NCI-H2107 treated with DMSO at 0.1 percent for 48 hours (cell line): ENCODE data around the gene OR2M7.
"Not testable (repeated sequence)": the region's sequence is repeated elsewhere in the genome, so short reads cannot be mapped to it uniquely, and the experiment has no call there.

Experiments
- DNase-seq: peaks from one replicate; lab custom pipeline; 2025; ENCODE audit not compliant: unreplicated experiment; lab: John Stamatoyannopoulos, UW

OR2M7 gene

GRCh38 chr1:248324468-248324867 is at the start of gene OR2M7:
Gene OR2M7 (minus strand): TSS chr1:248324568. CDS start chr1:248324568, 0 bp downstream.
- DNase-seq, result no peak

GRCh38 chr1:248373761-248374160 is 49.4 kb upstream of the OR2M7 start:
- DNase-seq, result no peak

GRCh38 chr1:248372394-248372793 is 48.0 kb upstream of the OR2M7 start:
- no peak for DNase-seq

- no peak for DNase-seq
These were observed 42.2 kb upstream of the OR2M7 start for GRCh38 chr1:248366609-248367008.

- DNase-seq, result no peak
These were observed 36.9 kb upstream of the OR2M7 start, which contains the start of gene OR2T4 for GRCh38 chr1:248361121-248361715. Gene OR2T4 (plus strand): TSS chr1:248361665. CDS start chr1:248361665, 0 bp downstream.

- DNase-seq, result no peak
These were observed 35.0 kb upstream of the OR2M7 start for GRCh38 chr1:248359415-248359814.

GRCh38 chr1:248348475-248348874 is 24.1 kb upstream of the OR2M7 start, which contains the start of gene OR14C36:
Gene OR14C36 (plus strand): TSS chr1:248348775. CDS start chr1:248348775, 0 bp downstream.
- no peak for DNase-seq

GRCh38 chr1:248343451-248343850 is 19.1 kb upstream of the OR2M7 start:
- DNase-seq, result no peak

GRCh38 chr1:248316796-248317195 is 7.6 kb downstream of the OR2M7 start:
- no peak for DNase-seq

GRCh38 chr1:248306740-248307139 is 17.6 kb downstream of the OR2M7 start:
- not testable (repeated sequence) for DNase-seq

- DNase-seq, result no peak
These were observed 18.3 kb downstream of the OR2M7 start for GRCh38 chr1:248306103-248306502.

GRCh38 chr1:248305672-248306071 is 18.7 kb downstream of the OR2M7 start:
- DNase-seq, result not testable (repeated sequence)

GRCh38 chr1:248303324-248303723 is 21.0 kb downstream of the OR2M7 start, which contains the start of gene OR2T12:
Gene OR2T12 (minus strand): TSS chr1:248303424. CDS start chr1:248295578, 7,846 bp downstream.
- DNase-seq, result no peak

- no peak for DNase-seq
These were observed 36.0 kb downstream of the OR2M7 start for GRCh38 chr1:248288391-248288790.

GRCh38 chr1:248277876-248278275 is 46.5 kb downstream of the OR2M7 start, which contains the start of gene OR2T33:
Gene OR2T33 (minus strand): TSS chr1:248277976. CDS start chr1:248273814, 4,162 bp downstream.
- DNase-seq, result no peak
